Pancreas (tissue), 10 donors: Measurements from ENCODE around the gene SLC8A2. TPM values are rescaled to one million over a fixed set of nuclear protein-coding genes. Genes with fewer than 3 reads are reported as not detected.

Experiments used
- ATAC-seq, 4 donors: fragments of 200-7000 bp; cut with Tn5 transposase; one replicate each; pipeline versions ENCODE4 v1.8.0 to v1.9.1; 2020; ENCODE audit warnings: mild to moderate bottlenecking in 4 of 4, moderate library complexity in 4 of 4
- DNase-seq, 6 donors: peaks; one replicate each; pipeline ENCODE4 v3.0.0-alpha.2; 2020
- FAIRE-seq: peaks from 2 replicates; lab custom pipeline; 2012; peaks lifted over from hg19 to GRCh38; lab: Jason Lieb, UNC
- H3K27ac ChIP-seq, 4 donors: fragments of 200-600 bp; sonication (generic); 1 replicate in 3 of 4; 2 replicates in 1 of 4; pipeline versions ENCODE4 v1.5.0 to v1.8.0; 2020
- H3K27me3 ChIP-seq, 4 donors: fragments of 200-600 bp; one replicate each; pipeline ENCODE4 v1.8.0; 2021
- H3K36me3 ChIP-seq, 3 donors: fragments of 200-600 bp; sonication (generic) in 1 of 3; one replicate each; pipeline versions ENCODE4 v1.5.0 to v1.8.0; 2020 to 2021
- H3K4me1 ChIP-seq, 3 donors: fragments of 200-600 bp; one replicate each; pipeline ENCODE4 v1.8.0; 2021
- H3K4me3 ChIP-seq, 4 donors: fragments of 200-600 bp; sonication (generic) in 2 of 4; one replicate each; pipeline versions ENCODE4 v1.5.0 to v1.8.0; 2020 to 2021
- H3K9me3 ChIP-seq, 4 donors: fragments of 200-600 bp; one replicate each; pipeline ENCODE4 v1.8.0; 2021
- WGBS, 2 donors: extraction: QIAGEN DNeasy Blood & Tissue Kit; methylation state at CpG; one replicate each; pipeline ENCODE4 v1.1.7; 2013; 5-methylcytosine and 5-hydroxymethylcytosine counted together
- intact Hi-C, 3 donors: fragments of 100-400 bp; cut with DNase I; formaldehyde crosslinking; loops; one replicate each; pipeline versions ENCODE4 v1.11.1 to v1.14.2; 2022
- polyA plus RNA-seq, 2 donors: library from polyadenylated mRNA; stranded (reverse); fragments of 200-250 nt; gene quantifications; one replicate each; pipeline ENCODE4 v1.2.3, GENCODE V29; 2013
- total RNA-seq, 6 donors: library from RNA; stranded (reverse); fragmentation: NEBNext Ultra II Directional in 4 of 6; extraction: Animal tissue kit (Norgen Biotek cat#: 25700) in 4 of 6; gene quantifications; one replicate each; pipeline versions ENCODE4 v1.2.1 to v1.2.4, GENCODE V29; 2021 to 2023
- TF ChIP-seq, protein P1 (sequence below), 4 donors: fragments of 200-600 bp; sonication (generic) in 3 of 4; IDR thresholded peaks; one replicate each; pipeline versions ENCODE4 v1.5.0 to v1.8.0; 2021; ENCODE audit warnings: antibody characterized with exemption in 4 of 4
- donor health status: healthy with polysubstance abuse.
- donor health status: DM: no; HTN: no; CAD: no; lungs with moderate emphysema.
- donor health status: DM: no; HTN: no; CAD: no.
- donor health status: control.
- donor health status: control.
- donor health status: Bipolar disorder and iron deficiency.
- donor health status: DM: yes; HTN: yes; CAD: no.
- donor health status: DM: no; HTN: no; CAD: no.
- donor health status: DM: no; HTN: no; CAD: no.
- donor health status: DM: yes; HTN: yes; CAD: no.

Gene SLC8A2
- total and polyA plus RNA-seq, 8 donors = 2.6 to 8.3 (median 6.3) TPM

- WGBS, 2 donors = 63 to 70% methylated on average over 3 of the region's 3 CpGs
- ATAC-seq = no peak
- H3K4me3 ChIP-seq = no peak overlapping the region
- H3K4me1 ChIP-seq = no peaks in the 10 kb centered on the region
- intact Hi-C loops = no loop called here
- H3K36me3 ChIP-seq = peaks cover 2 to 44% (median 9%) of the 10 kb centered on the region in 3 donors
- no peak overlapping the region for H3K27ac ChIP-seq
- no peaks in the 10 kb centered on the region for H3K27me3 ChIP-seq
- no peaks in the 10 kb centered on the region for H3K9me3 ChIP-seq
- TF ChIP-seq, protein P1, sequence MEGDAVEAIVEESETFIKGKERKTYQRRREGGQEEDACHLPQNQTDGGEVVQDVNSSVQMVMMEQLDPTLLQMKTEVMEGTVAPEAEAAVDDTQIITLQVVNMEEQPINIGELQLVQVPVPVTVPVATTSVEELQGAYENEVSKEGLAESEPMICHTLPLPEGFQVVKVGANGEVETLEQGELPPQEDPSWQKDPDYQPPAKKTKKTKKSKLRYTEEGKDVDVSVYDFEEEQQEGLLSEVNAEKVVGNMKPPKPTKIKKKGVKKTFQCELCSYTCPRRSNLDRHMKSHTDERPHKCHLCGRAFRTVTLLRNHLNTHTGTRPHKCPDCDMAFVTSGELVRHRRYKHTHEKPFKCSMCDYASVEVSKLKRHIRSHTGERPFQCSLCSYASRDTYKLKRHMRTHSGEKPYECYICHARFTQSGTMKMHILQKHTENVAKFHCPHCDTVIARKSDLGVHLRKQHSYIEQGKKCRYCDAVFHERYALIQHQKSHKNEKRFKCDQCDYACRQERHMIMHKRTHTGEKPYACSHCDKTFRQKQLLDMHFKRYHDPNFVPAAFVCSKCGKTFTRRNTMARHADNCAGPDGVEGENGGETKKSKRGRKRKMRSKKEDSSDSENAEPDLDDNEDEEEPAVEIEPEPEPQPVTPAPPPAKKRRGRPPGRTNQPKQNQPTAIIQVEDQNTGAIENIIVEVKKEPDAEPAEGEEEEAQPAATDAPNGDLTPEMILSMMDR (IDR thresholded peaks at IDR 0.05) = no peak
- FAIRE-seq = no peak
- peak in 2 of 6 donors; percentile 29 to 37 for DNase-seq
These were observed 19.2 kb upstream of the SLC8A2 start for GRCh38 chr19:47490847-47491246.

DNA sequence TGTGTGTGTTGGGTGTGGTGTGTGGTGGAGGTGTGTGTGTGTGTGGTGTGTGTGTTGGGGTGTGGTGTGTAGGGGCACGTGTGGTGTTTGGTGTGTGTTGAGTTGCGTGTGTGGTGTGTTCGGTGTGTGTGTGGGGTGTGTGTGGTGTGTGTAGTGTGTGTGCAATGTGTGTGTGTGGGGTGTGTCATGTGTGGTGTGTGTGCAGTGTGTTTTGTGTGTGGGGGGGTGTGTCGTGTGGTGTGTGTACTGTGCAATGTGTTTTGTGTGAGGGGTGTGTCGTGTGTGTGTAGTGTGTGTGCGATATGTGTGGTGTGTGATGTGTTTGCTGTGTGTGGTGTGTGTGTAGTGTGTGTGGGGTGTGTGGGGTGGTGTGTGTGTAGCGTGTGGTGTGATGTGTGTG lies 18.3 kb upstream of the SLC8A2 start:
- H3K4me1 ChIP-seq = no peaks in the 10 kb centered on the region
- no peak overlapping the region for H3K27ac ChIP-seq
- H3K36me3 ChIP-seq = peaks cover 2 to 44% (median 9%) of the 10 kb centered on the region in 3 donors
- intact Hi-C loops = no loop called here
- no peaks in the 10 kb centered on the region for H3K27me3 ChIP-seq
- 84 to 90% methylated on average over 7 of the region's 7 CpGs for WGBS, 2 donors
- TF ChIP-seq, protein P1 (IDR thresholded peaks at IDR 0.05) = no peak
- FAIRE-seq = no peak
- ATAC-seq = no peak
- H3K9me3 ChIP-seq = no peaks in the 10 kb centered on the region
- no peak overlapping the region for H3K4me3 ChIP-seq
- DNase-seq = peak in 1 of 6 donors; percentile 12

GRCh38 chr19:47489072-47489914 lies 17.6 kb upstream of the SLC8A2 start:
- H3K27me3 ChIP-seq = no peaks in the 10 kb centered on the region
- no peak for FAIRE-seq
- H3K4me1 ChIP-seq = no peaks in the 10 kb centered on the region
- no peaks in the 10 kb centered on the region for H3K9me3 ChIP-seq
- TF ChIP-seq, protein P1 (IDR thresholded peaks at IDR 0.05) = no peak
- peak in 2 of 6 donors; percentile 38 for DNase-seq
- no peak overlapping the region for H3K27ac ChIP-seq
- H3K4me3 ChIP-seq = no peak overlapping the region
- H3K36me3 ChIP-seq = peaks cover 2 to 44% (median 9%) of the 10 kb centered on the region in 3 donors
- no peak for ATAC-seq
- 87 to 89% methylated on average over 17 of the region's 17 CpGs for WGBS, 2 donors
- intact Hi-C loops = no loop called here

DNA sequence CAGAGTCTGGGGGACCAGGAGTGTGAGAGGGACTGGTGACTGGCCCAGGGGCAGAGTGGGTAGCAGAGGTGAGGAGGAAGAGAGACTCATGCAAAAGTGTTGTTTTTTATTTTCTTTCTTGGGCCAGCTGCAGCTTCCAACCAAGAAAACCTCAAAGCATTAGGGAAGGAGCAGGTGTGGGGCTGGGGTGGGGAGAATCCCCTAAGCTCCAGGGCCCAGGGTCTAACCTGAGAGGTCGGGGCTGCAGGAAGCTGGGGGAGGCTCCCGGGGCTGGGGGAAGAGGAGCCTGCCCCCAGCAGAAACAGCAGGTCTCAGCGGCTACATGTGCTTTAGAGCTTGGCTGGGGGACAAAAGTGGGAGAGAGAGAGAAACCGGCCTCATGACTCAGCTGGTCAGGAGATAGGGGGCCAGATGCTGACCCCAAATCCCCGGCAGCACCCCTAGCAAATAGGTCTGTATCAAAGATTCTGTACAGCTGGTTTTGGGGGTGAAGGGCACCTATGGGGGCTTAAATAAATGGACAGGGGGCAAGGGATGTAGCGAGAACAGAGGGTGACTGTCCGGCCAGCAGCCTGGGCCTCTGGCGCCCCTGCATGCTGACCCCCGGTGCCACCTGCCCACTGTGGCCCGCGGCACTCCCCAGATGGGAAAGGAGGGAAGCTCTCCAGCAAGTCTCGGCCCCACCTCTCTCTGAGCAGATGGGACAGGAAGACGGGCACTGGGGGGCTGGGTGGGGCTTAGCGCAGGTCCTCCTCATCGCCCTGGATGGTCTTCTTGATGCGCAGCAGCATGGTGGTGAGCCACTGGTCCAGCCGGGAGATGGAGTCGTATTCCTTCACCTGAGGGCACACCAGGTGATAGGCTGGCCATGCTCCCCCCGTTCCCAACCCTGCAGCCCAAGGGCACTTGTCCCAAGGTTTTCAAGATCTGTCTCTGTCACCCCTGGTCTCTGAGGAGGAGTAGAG lies 16.1 kb upstream of the SLC8A2 start:
- FAIRE-seq (no peak), DNase-seq (peak in 1 of 6 donors; percentile 67), ATAC-seq (no peak)
- H3K9me3 ChIP-seq = no peaks in the 10 kb centered on the region
- intact Hi-C loops = no loop called here
- no peak overlapping the region for H3K27ac ChIP-seq
- no peak overlapping the region for H3K4me3 ChIP-seq
- H3K4me1 ChIP-seq = no peaks in the 10 kb centered on the region
- no peaks in the 10 kb centered on the region for H3K27me3 ChIP-seq
- H3K36me3 ChIP-seq = peaks cover 2 to 39% (median 9%) of the 10 kb centered on the region in 3 donors
- TF ChIP-seq, protein P1 (IDR thresholded peaks at IDR 0.05) = no peak
- 84 to 92% methylated on average over 18 to 19 of the region's 19 CpGs for WGBS, 2 donors
